Transverse colon (tissue), 4 donors: ENCODE results near the gene TMEM205.

Experiments used
- CTCF ChIP-seq, 5 experiments: fragments of 200-600 bp in 3 of 5; fragments of 450-650 bp in 2 of 5; sonication (generic) in 3 of 5; IDR thresholded peaks; 1 replicate in 2 of 5; 2 replicates in 3 of 5; pipeline ENCODE4 v1.5.1; 2016 to 2017; ENCODE audit warnings: antibody characterized with exemption in 5 of 5, inconsistent platforms in 3 of 5, mild to moderate bottlenecking in 2 of 5, moderate library complexity in 1 of 5
- EP300 ChIP-seq: sonication (generic); formaldehyde crosslinking; IDR thresholded peaks from one replicate; pipeline ENCODE4 v1.6.1; 2017; ENCODE audit warnings: antibody characterized with exemption, low read depth
- POLR2AphosphoS5 ChIP-seq, 3 donors: sonication (generic); formaldehyde crosslinking; IDR thresholded peaks; one replicate each; pipeline ENCODE4 v1.6.1; 2016; ENCODE audit warnings: antibody characterized with exemption in 3 of 3

- TF ChIP-seq CTCF (IDR thresholded peaks at IDR 0.05) = no peak
- no peak for TF ChIP-seq EP300
- TF ChIP-seq POLR2AphosphoS5 (IDR thresholded peaks at IDR 0.05) = no peak
These were observed 1.5 kb upstream of the TMEM205 start for GRCh38 chr19:11347546-11348039.
